ENCODE measurements around the gene NDUFB2.

The NDUFB2 gene

GRCh38 chr7:140677496-140677895 lies 19.0 kb upstream of the NDUFB2 start:
- DNase-seq (ENCODE audit: insufficient read length, low spot score) (no peak), FAIRE-seq (no peak)
- no peak for TF ChIP-seq CTCF (IDR thresholded peaks at IDR 0.05; ENCODE audit: insufficient read depth, missing control alignments)

- no peak for FAIRE-seq
- TF ChIP-seq CTCF (IDR thresholded peaks at IDR 0.05; ENCODE audit: insufficient read depth, missing control alignments) = no peak
- no peak for DNase-seq (ENCODE audit: insufficient read length, low spot score)
Measured at GRCh38 chr7:140678081-140678815, 18.3 kb upstream of the NDUFB2 start.

GRCh38 chr7:140678816-140679130 lies 17.7 kb upstream of the NDUFB2 start:
- DNase-seq (ENCODE audit: insufficient read length, low spot score) (no peak), FAIRE-seq (no peak)
- no peak for TF ChIP-seq CTCF (IDR thresholded peaks at IDR 0.05; ENCODE audit: insufficient read depth, missing control alignments)

- FAIRE-seq = no peak
- DNase-seq (ENCODE audit: insufficient read length, low spot score) = no peak
- no peak for TF ChIP-seq CTCF (IDR thresholded peaks at IDR 0.05; ENCODE audit: insufficient read depth, missing control alignments)
Measured at GRCh38 chr7:140679186-140679585, 17.3 kb upstream of the NDUFB2 start.

GRCh38 chr7:140680886-140681285 lies 15.6 kb upstream of the NDUFB2 start:
- FAIRE-seq (no peak), DNase-seq (ENCODE audit: insufficient read length, low spot score) (no peak)
- no peak for TF ChIP-seq CTCF (IDR thresholded peaks at IDR 0.05; ENCODE audit: insufficient read depth, missing control alignments)

GRCh38 chr7:140681766-140682165 lies 14.7 kb upstream of the NDUFB2 start:
- DNase-seq (ENCODE audit: insufficient read length, low spot score) = no peak
- no peak for TF ChIP-seq CTCF (IDR thresholded peaks at IDR 0.05; ENCODE audit: insufficient read depth, missing control alignments)
- no peak for FAIRE-seq

- DNase-seq (ENCODE audit: insufficient read length, low spot score) (no peak), FAIRE-seq (no peak)
- no peak for TF ChIP-seq CTCF (IDR thresholded peaks at IDR 0.05; ENCODE audit: insufficient read depth, missing control alignments)
Measured at GRCh38 chr7:140683657-140684056, 12.9 kb upstream of the NDUFB2 start.
